Measurements from ENCODE around the gene LTBP1. TPM values are rescaled to one million over a fixed set of nuclear protein-coding genes. Genes with fewer than 3 reads are reported as not detected.

The LTBP1 gene
- total RNA-seq, 1 experiment from 2014 or later, result 12.5 TPM

GRCh38 chr2:32976409-32977063, 29.8 kb downstream of the LTBP1 start:
- BruUV-seq (replicated peaks), result no TSS peak
- H3K36me3 ChIP-seq (ENCODE audit: control insufficient read depth, insufficient read depth, low read length), result no peaks in the 10 kb centered on the region
- H3K27ac ChIP-seq (ENCODE audit: low read length), result no peak overlapping the region
- ATAC-seq (no peak), DNase-seq (ENCODE audit: low read depth, low spot score) (no peak)
- ChIA-PET POLR2A (no interaction called here), CTCF (no interaction called here)
- H3K27me3 ChIP-seq (ENCODE audit: control insufficient read depth, insufficient read depth, low read length), result no peaks in the 10 kb centered on the region
- peaks cover 14% of the 10 kb centered on the region; the same call in 1 of the 2 replicates for H3K9me3 ChIP-seq (ENCODE audit: control insufficient read depth, insufficient read depth, low read depth, low read length)
- H3K4me1 ChIP-seq (ENCODE audit: control insufficient read depth, insufficient read depth, low read length), result no peaks in the 10 kb centered on the region
- in situ Hi-C loops (cut with HindIII; ENCODE audit: low pct_unique_long_range_greater_than_20kb, low sequenced_read_pairs) (no loop called here), intact Hi-C loops (cut with micrococcal nuclease; ENCODE audit: unreplicated experiment) (no loop called here)
- TF ChIP-seq TCF7L2 (IDR thresholded peaks at IDR 0.05; ENCODE audit: low read depth, low read length), result no peak
- TF ChIP-seq CTCF (IDR thresholded peaks at IDR 0.05), result no peak
- no peak for TF ChIP-seq SIN3A (IDR thresholded peaks at IDR 0.05; ENCODE audit: borderline replicate concordance, insufficient read depth, low read depth, low read length)
- no peak for TF ChIP-seq POLR2AphosphoS5 (IDR thresholded peaks at IDR 0.05; ENCODE audit: low read depth, low read length)
- TF ChIP-seq REST (IDR thresholded peaks at IDR 0.05; ENCODE audit: insufficient read depth in 1 of 2, low read depth in 2 of 2, low read length in 1 of 2), result no peak
- H3K4me3 ChIP-seq (ENCODE audit: low read depth in 2 of 2, low read length in 2 of 2), result no peak overlapping the region

- ChIA-PET POLR2A (no interaction called here), CTCF (no interaction called here)
- in situ Hi-C loops (cut with HindIII; ENCODE audit: low pct_unique_long_range_greater_than_20kb, low sequenced_read_pairs), result no loop called here
- no TSS peak for BruUV-seq (replicated peaks)
- peaks cover 14% of the 10 kb centered on the region; the same call in 1 of the 2 replicates for H3K9me3 ChIP-seq (ENCODE audit: control insufficient read depth, insufficient read depth, low read depth, low read length)
- DNase-seq (ENCODE audit: low read depth, low spot score), result no peak
- no peak overlapping the region for H3K27ac ChIP-seq (ENCODE audit: low read length)
- 0 out of 2 replicates have a peak, but pooled peaks have one; percentile 42 for ATAC-seq
- H3K4me3 ChIP-seq (ENCODE audit: low read depth in 2 of 2, low read length in 2 of 2), result no peak overlapping the region
- no peaks in the 10 kb centered on the region for H3K36me3 ChIP-seq (ENCODE audit: control insufficient read depth, insufficient read depth, low read length)
- no peaks in the 10 kb centered on the region for H3K4me1 ChIP-seq (ENCODE audit: control insufficient read depth, insufficient read depth, low read length)
- intact Hi-C loops (cut with micrococcal nuclease; ENCODE audit: unreplicated experiment), result no loop called here
- no peak for TF ChIP-seq CTCF (IDR thresholded peaks at IDR 0.05)
- TF ChIP-seq POLR2AphosphoS5 (IDR thresholded peaks at IDR 0.05; ENCODE audit: low read depth, low read length), result no peak
- TF ChIP-seq TCF7L2 (IDR thresholded peaks at IDR 0.05; ENCODE audit: low read depth, low read length), result no peak
- TF ChIP-seq SIN3A (IDR thresholded peaks at IDR 0.05; ENCODE audit: borderline replicate concordance, insufficient read depth, low read depth, low read length), result no peak
- no peak for TF ChIP-seq REST (IDR thresholded peaks at IDR 0.05; ENCODE audit: insufficient read depth in 1 of 2, low read depth in 2 of 2, low read length in 1 of 2)
- H3K27me3 ChIP-seq (ENCODE audit: control insufficient read depth, insufficient read depth, low read length), result no peaks in the 10 kb centered on the region
Measured at GRCh38 chr2:32977228-32977758, 30.5 kb downstream of the LTBP1 start.

Measured in Panc1 (cell line).